ENCODE results near the gene FSTL5.
A peak's percentile ranks its signal among the peaks of the same experiment; 100 is the strongest.
"Not testable (repeated sequence)": the region's sequence is repeated elsewhere in the genome, so short reads cannot be mapped to it uniquely, and the experiment has no call there.

The FSTL5 gene

DNA sequence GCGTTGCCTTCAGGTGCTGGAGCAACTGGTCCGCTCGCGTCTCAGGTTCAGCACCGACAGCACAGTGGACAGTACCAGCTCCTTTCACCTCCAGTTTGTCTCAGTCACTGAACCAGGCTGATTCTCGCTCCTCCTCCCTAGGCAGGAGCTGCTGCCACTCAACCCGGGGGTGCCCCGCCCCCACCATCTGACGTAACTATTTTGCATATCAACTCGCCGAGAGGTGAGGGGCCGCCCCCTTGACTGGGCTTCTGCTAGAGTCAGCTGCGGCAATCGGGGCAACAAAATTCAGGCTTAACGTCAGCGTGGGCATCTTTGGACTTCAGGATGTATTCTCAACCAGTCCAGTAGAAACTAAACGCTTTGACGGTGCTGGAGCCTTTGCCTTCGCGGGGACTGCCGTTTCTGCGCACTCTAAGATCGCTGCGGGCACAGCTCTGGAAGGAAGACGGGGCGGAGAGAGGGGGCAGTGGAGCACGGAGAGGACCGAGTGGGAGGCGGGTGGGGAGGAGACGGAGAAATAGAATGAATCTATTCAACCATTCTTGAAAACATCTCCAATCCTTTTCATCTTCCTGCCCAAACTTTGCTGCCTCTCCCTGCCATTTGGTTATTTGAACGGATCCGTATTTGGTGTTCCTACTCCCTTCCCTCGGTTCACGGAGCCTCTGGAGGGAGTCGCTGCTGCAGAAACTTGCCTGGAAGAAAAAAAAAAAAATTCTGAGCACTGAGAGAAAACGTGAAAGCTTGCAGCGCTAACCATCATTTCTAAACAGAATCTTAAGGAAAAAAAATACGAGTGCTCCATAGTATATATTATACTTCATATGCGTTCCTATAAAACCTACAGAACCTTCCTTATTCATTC, at the start of gene FSTL5:
Gene FSTL5 (minus strand): TSS at position 109 of the 868 bp plus-strand sequence. CDS start 52,604 bp downstream, outside the sequence.
- peak; percentile 81 for DNase-seq (ENCODE audit: low spot score)

GRCh38 chr4:162209706-162210105, 45.9 kb upstream of the FSTL5 start:
- DNase-seq (ENCODE audit: low spot score) = no peak

DNA sequence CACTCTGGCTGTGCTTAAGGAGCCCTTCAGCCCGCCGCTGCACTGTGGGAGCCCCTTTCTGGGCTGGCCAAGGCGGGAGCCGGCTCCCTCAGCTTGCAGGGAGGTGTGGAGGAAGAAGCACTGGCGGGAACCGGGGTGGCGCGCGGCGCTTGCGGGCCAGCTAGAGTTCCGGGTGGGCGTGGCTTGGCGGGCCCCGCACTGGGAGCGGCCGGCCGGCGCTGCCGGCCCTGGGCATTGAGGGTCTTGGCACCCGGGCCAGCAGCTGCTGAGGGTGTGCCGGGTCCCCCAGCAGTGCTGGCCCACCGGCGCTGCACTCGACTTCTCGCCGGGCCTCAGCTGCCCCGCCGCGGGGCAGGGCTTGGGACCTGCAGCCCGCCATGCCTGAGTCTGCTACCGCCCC, 39.7 kb upstream of the FSTL5 start:
- DNase-seq (ENCODE audit: low spot score) = not testable (repeated sequence)

DNA sequence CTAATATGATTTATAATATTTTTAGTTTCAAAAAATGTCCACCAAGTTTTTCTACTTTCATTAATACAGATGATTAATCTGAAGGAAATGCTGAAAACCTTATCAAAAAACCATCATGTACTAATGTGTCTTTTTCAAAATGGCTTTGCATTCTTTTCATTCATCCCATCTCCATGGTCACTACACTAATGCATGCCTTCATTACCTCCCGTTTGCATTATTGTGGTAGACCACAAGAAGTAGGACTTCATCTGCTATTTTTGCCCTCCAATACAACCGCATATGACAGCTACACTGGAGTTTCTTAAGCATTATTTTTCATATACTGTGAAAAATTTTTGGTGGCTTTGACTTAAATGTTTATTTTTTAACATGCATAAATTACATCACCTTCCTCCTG, 37.9 kb upstream of the FSTL5 start:
- DNase-seq (ENCODE audit: low spot score) = no peak

DNA sequence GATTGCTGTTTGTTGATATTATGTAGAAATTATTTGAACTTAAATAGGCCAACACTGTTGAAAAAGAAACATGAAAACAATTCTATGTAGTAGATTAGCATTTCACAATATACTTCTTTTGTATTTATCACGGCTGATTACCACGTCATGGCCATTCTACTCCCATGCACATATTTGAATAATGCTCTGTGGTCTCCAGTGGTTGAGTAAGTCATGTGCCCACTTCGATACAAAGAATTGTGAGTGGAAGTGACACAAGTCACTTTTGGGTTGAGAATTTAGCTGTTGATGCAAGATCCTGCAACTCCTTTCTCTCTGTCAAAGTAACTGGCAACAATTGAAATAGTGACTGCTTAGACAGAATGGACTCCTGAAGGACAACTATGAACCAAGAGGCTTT, 6.7 kb upstream of the FSTL5 start:
- no peak for DNase-seq (ENCODE audit: low spot score)

GRCh38 chr4:162164906-162165510, 1.2 kb upstream of the FSTL5 start:
- no peak for DNase-seq (ENCODE audit: low spot score)

DNA sequence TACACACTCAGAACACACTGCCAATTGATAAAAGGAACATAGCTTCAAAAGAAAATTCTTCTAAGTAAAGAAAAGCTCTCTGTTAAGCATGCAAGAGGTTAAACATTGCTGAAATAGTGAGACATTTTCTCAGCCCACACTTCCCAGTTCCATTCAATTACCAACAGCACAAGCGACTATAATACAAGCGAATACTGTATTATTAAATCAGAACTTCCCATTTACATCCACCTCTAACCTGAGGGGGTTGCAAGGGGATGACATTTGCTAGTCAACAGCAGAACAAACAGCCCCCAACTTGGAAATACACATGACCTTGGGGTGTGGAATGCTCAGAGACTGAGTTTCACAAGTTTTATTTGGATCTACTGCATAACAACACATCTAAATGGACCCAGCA, 1.1 kb downstream of the FSTL5 start:
- DNase-seq (ENCODE audit: low spot score) = no peak

DNA sequence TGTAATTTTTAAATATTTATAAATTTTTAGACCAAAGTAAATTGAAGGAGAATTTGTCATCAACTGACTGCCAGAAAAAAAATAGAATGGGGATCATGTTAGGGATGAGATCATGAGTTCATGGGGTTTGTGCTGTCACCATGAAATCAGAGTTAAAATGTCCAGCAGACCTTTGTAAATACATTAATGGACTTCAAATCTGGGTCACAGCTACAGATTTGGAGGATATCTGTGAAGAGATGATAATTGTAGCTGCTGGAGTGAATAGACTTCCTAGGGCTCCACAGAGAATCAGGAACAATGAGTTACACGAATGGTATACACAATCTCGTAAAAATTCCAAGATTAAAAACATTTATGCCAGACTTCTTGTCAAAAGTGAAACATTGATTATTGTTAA, 6.6 kb downstream of the FSTL5 start:
- DNase-seq (ENCODE audit: low spot score) = no peak

DNA sequence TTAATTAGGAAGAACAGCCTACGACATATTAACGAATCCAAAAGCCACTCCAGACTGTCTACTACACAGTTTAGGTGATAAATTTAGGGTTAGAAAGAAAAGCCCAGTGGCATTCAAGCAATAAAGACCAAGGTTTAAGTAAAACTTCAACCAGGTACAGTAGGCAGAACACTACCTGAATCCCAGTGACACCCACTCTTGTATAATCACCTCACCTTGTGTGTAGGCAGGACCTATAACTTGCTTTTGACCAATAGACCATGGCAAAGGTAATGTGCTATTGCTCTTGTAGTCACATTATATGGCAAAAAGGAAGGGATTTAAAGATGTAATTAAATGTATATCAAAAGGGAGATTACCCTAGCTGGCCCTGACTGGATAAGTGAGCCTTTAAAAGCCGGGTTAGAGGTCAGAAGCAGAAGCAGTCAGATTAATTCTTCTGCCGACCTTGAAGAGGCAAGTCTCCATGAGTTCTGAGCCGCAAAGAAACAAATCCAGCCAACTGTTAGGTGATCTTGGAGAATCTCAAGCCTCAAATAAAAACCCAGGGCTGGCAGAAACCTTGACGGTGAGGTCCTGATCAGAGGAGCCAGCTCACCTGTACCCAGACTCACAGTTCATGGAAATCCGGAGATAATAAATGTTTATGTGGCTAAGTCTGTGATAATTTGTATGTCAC, 8.8 kb downstream of the FSTL5 start:
- no peak for DNase-seq (ENCODE audit: low spot score)

DNA sequence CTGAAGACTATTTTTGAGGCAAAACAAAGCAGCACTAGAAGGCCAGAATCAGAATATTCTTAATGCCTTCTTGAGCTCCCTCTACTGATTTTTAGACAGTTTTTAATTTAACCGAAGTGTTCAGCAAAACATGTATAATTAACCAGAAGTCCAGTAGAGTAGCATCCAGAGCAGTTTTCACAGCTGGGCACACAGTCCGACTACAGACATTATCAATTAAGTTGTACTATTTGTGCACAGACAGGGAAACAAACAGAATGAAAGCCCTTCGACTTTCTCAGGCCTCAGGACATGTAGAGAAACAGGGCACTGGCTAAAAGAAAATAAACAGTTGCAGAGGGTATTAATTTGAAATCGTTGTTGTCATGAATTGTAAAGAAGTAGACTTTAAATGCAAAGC, 11.9 kb downstream of the FSTL5 start:
- DNase-seq (ENCODE audit: low spot score) = no peak

- DNase-seq (ENCODE audit: low spot score) = no peak
These were observed 12.4 kb downstream of the FSTL5 start for GRCh38 chr4:162151386-162151785.

DNA sequence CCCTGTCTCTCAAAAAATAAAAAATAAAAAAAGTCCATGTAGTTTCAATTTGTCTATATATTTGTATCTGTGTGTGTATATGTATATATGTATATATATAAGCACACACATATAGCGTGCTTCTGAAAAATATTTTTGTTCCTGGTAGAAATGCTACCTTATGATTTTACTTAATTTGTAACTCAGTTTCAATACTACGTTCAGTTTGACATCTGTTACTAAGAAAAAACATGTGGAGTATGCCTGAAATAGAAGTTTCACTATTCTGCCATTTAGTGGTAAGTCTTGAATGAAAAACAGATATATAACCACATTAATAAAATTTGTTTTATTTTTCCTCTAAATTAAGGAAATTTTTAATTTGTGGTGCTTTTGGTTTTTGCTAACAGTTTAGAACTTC, 14.2 kb downstream of the FSTL5 start:
- DNase-seq (ENCODE audit: low spot score) = no peak

DNA sequence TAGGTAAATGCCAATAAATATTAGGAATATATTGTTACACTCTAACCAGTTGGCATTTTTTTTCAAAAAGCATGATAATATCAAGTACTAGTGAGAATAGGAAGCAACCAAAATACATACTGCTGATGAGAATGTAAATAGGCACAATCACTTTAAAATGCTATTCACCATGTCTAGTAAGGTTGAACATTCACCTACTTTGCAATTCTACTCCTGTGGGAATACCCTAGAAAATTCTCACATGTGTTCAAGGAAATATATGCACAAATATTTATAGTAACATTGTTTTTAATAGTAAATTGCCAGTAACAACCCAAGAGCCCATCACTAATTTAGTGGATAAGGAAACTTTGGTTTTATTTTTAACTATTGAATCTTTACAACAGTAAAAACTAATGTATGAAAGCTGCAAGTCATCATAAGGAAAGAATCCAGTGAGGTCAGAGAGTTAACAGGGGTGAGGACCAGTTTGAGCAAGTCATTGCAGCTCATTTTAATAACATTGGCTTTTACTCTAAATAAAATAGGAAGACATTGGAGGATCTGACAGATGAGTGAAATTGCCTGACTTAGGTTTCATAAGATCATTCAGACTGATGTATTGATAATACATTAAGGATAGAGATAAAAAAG, 23.6 kb downstream of the FSTL5 start:
- DNase-seq (ENCODE audit: low spot score) = no peak

DNA sequence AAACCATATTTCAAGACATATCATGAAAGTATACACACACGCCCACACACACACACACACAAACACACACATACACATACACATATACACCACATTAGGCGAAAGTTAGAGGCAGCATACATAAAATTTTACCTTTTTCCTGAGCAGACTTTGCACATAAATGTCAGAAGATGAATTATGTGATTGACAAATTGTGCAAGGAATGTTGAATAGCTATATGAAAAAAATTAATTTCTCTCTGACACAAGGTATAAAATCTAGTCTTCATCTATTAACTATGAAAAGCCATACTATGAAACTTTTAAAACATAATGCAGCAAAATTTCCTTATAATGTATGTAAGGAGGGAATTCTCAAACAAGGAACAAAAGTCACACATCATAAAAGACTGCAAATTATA, 24.4 kb downstream of the FSTL5 start:
- no peak for DNase-seq (ENCODE audit: low spot score)

GRCh38 chr4:162131256-162131655, 32.5 kb downstream of the FSTL5 start:
- DNase-seq (ENCODE audit: low spot score) = no peak

DNA sequence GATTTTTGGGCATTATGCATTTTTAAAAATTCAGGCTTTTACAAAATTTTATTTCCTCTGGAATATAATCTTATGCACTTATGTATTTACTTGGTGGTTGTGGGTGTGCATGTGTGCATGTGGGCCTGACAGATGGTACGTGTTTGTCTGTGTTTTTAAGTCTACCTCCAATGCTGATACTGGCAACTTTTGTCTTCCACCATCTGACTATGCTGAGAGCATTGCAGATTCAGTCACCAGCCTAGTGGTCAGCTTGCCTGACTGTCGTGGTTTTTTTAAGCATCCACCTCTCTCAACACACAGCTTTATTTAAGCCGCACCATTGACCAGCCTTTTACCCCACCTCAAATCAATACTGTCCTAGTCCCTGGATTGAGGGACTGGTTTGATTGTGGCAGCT, 37.1 kb downstream of the FSTL5 start:
- no peak for DNase-seq (ENCODE audit: low spot score)

- no peak for DNase-seq (ENCODE audit: low spot score)
These were observed 46.7 kb downstream of the FSTL5 start for GRCh38 chr4:162117051-162117450.

DNA sequence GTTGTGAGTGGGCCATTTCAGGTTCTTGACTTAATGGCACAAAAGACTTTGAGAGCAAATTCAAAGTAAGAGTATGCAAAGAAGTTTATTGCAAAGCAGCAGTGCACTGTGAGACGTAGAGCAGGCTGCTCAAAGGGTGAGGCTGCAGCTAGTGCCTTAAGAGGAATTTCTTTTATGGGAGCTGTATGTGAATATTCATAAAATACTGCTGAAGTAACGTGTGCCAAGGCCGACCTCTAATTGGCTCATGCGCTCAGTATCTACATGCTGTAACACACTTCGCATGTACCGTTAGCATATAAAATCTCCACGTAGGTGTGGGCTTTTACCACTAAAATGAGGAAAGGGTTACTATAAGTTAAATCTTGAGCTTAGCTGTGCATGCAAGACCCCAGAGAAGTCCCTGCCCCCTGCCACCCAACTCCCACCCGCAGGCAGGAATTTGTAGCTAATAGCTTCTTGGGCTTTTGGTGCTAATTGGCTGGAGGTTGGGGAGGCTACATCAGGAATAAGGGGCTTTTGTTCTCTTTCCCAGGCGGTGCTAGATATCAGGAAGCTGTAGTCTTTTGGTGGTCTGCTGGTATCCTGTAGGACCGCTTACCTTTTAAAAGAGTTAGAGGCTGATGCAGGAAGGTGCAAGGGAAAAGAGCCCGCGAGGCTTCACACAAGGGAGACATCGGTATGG, 47.6 kb downstream of the FSTL5 start:
- DNase-seq (ENCODE audit: low spot score) = no peak

DNA sequence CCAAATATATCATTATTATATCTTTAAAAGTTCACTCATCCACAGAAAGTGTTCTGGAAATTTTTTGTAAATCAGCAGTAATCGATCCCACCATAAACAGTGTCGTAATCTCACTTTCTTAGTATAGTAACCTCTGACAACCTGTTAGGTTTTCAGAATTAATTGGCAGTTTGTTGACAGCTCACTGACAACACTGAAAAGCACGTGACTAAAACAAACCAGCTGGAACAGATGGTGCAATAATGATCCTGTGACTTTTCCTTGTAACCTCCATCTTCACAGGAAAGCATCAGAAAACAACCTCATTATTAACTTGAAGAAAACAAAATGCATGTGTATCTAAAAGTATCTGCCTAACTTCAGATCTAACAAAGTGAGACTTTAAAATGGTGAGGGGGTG, 48.5 kb downstream of the FSTL5 start:
- DNase-seq (ENCODE audit: low spot score) = no peak

DNA sequence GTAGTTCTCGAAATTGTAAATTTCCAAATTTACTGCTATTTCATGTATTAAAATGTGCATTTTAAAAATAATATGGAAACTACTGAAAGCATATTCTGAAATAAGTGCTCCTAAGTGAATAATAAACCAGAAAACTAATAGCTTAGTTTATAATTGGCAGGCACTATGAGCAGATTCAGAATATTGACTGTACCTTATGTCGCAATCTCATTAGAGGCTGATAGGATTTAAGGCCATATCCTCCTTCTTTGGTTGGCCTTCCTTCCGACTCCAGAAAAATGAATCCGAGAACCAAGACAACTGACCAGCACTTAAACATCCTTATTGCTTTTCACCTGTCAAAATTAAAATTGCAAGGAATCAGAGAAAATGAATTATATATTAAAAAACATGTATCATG, 52.7 kb downstream of the FSTL5 start:
- no peak for DNase-seq (ENCODE audit: low spot score)

GRCh38 chr4:162104459-162105124, 59.2 kb downstream of the FSTL5 start:
- DNase-seq (ENCODE audit: low spot score) = no peak
